HK-2 (cell line): Measurements from ENCODE around the gene RAPGEF5.

ENCODE experiments used
- DNase-seq: peaks from one replicate; pipeline ENCODE4 v3.0.0-alpha.2; 2018; ENCODE audit not compliant: unreplicated experiment

The RAPGEF5 gene

GRCh38 chr7:22377703-22378102 is 20.7 kb upstream of the RAPGEF5 start:
- DNase-seq: no peak

- no peak for DNase-seq
Observed at GRCh38 chr7:22375359-22376048, 18.6 kb upstream of the RAPGEF5 start.

- DNase-seq: no peak
Observed at GRCh38 chr7:22373911-22374310, 17.0 kb upstream of the RAPGEF5 start.

- no peak for DNase-seq
Observed at GRCh38 chr7:22373388-22373787, 16.4 kb upstream of the RAPGEF5 start.

- no peak for DNase-seq
Observed at GRCh38 chr7:22372863-22373262, 15.9 kb upstream of the RAPGEF5 start.

GRCh38 chr7:22371878-22372277 is 14.9 kb upstream of the RAPGEF5 start:
- DNase-seq: no peak

- DNase-seq: no peak
Observed at GRCh38 chr7:22364900-22365299, 7.9 kb upstream of the RAPGEF5 start.

GRCh38 chr7:22363756-22364422 is 6.9 kb upstream of the RAPGEF5 start:
- DNase-seq: no peak

- DNase-seq: no peak
Observed at GRCh38 chr7:22361795-22362194, 4.8 kb upstream of the RAPGEF5 start.

- DNase-seq: no peak
Observed at GRCh38 chr7:22361320-22361719, 4.4 kb upstream of the RAPGEF5 start.

GRCh38 chr7:22358820-22359697 is 2.1 kb upstream of the RAPGEF5 start:
- no peak for DNase-seq

GRCh38 chr7:22357311-22358175 is 589 bp upstream of the RAPGEF5 start:
- peak; percentile 49 for DNase-seq

GRCh38 chr7:22356010-22356691 is 803 bp downstream of the RAPGEF5 start:
- peak; percentile 8 for DNase-seq

- no peak for DNase-seq
Observed at GRCh38 chr7:22355620-22356009, 1.3 kb downstream of the RAPGEF5 start.

GRCh38 chr7:22354462-22354861 is 2.5 kb downstream of the RAPGEF5 start:
- DNase-seq: no peak

GRCh38 chr7:22352887-22353286 is 4.1 kb downstream of the RAPGEF5 start:
- DNase-seq: no peak

- DNase-seq: no peak
Observed at GRCh38 chr7:22351878-22352277, 5.1 kb downstream of the RAPGEF5 start.

GRCh38 chr7:22351329-22351692 is 5.6 kb downstream of the RAPGEF5 start:
- no peak for DNase-seq

GRCh38 chr7:22350466-22351328 is 6.3 kb downstream of the RAPGEF5 start:
- DNase-seq: no peak

GRCh38 chr7:22348379-22348778 is 8.6 kb downstream of the RAPGEF5 start:
- DNase-seq: no peak
